ENCODE measurements around the gene RFX2. TPM values are rescaled to one million over a fixed set of nuclear protein-coding genes. Genes with fewer than 3 reads are reported as not detected.
"Not testable (repeated sequence)": the region's sequence is repeated elsewhere in the genome, so short reads cannot be mapped to it uniquely, and the experiment has no call there.

The RFX2 gene
- total and polyA plus RNA-seq, 4 donors, result 6.5 to 26.1 (median 14.6) TPM

- ATAC-seq (ENCODE audit: low FRiP score) (peak; percentile 5), DNase-seq (no peak)
- peaks cover 0 to 3% of the 10 kb centered on the region in 2 donors for H3K4me1 ChIP-seq (ENCODE audit: control insufficient read depth in 1 of 2, insufficient read depth in 2 of 2, low read length in 2 of 2)
- H3K4me3 ChIP-seq (ENCODE audit: low read length in 2 of 2), result no peak overlapping the region
- no peaks in the 10 kb centered on the region for H3K27me3 ChIP-seq (ENCODE audit: control insufficient read depth in 1 of 2, insufficient read depth in 2 of 2, low read length in 1 of 2)
- intact Hi-C loops (cut with DNase I), result no loop called here
- H3K9me3 ChIP-seq (ENCODE audit: control insufficient read depth, low read length), result no peaks in the 10 kb centered on the region
- 77 to 80% methylated on average over 7 of the region's 7 CpGs for WGBS, 2 donors
- H3K27ac ChIP-seq (ENCODE audit: low read depth in 1 of 2, low read length in 2 of 2), result peak overlapping the region; percentile 74 to 95
- no peaks in the 10 kb centered on the region for H3K36me3 ChIP-seq (ENCODE audit: control insufficient read depth in 1 of 2, insufficient read depth in 2 of 2, low read length in 1 of 2)
Observed at GRCh38 chr19:6076291-6076665, 34.0 kb downstream of the RFX2 start.

DNA sequence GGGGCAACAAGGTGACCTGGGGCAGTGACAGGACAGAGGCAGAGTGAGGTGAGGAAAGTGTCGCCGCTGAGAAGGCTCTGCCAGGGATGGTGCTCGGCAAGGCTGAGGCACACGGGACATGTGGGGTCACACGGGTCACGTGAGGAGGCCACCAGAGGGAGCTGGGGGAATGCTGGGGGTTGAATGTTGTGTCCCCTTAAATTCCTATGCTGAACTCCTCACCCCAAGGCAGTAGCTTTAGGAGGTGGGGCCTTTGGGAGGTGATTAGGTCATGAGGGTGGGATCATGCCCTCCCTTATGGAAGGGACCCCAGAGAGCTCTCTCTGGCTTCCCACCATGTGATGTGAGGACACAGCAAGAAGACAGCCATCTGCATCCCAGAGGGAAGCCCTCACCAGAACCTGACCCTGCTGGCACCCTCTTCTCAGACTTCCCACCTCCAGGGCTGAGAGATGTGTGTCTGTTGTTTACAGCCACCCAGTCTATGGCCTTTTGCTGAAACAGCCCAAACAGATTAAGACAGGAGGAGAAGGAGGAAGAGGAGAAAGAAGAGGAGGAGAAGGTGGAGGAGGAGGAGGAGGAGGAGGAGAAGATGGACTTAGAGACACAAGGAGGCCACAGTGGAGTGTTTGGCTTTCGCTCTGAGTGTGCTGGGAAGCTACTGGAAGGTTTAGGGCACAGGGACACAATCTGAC, 35.4 kb downstream of the RFX2 start:
- H3K36me3 ChIP-seq (ENCODE audit: control insufficient read depth in 1 of 2, insufficient read depth in 2 of 2, low read length in 1 of 2), result no peaks in the 10 kb centered on the region
- DNase-seq (no peak), ATAC-seq (ENCODE audit: low FRiP score) (no peak)
- peaks cover 0 to 3% of the 10 kb centered on the region in 2 donors for H3K4me1 ChIP-seq (ENCODE audit: control insufficient read depth in 1 of 2, insufficient read depth in 2 of 2, low read length in 2 of 2)
- intact Hi-C loops (cut with DNase I), result no loop called here
- no peaks in the 10 kb centered on the region for H3K27me3 ChIP-seq (ENCODE audit: control insufficient read depth in 1 of 2, insufficient read depth in 2 of 2, low read length in 1 of 2)
- H3K27ac ChIP-seq (ENCODE audit: low read depth in 1 of 2, low read length in 2 of 2), result peak overlapping the region in 1 of 2 donors; percentile 30
- no peaks in the 10 kb centered on the region for H3K9me3 ChIP-seq (ENCODE audit: control insufficient read depth, low read length)
- H3K4me3 ChIP-seq (ENCODE audit: low read length in 2 of 2), result no peak overlapping the region
- WGBS, 2 donors, result 84% methylated on average over 7 of the region's 7 CpGs

GRCh38 chr19:6073858-6074708, 36.2 kb downstream of the RFX2 start:
- H3K9me3 ChIP-seq (ENCODE audit: control insufficient read depth, low read length), result no peaks in the 10 kb centered on the region
- ATAC-seq (ENCODE audit: low FRiP score) (no peak), DNase-seq (peak in 1 of 2 donors; percentile 43)
- H3K27ac ChIP-seq (ENCODE audit: low read depth in 1 of 2, low read length in 2 of 2), result peak overlapping the region in 1 of 2 donors; percentile 30
- no peaks in the 10 kb centered on the region for H3K36me3 ChIP-seq (ENCODE audit: control insufficient read depth in 1 of 2, insufficient read depth in 2 of 2, low read length in 1 of 2)
- WGBS, 2 donors, result 92 to 94% methylated on average over 17 of the region's 17 CpGs
- H3K4me3 ChIP-seq (ENCODE audit: low read length in 2 of 2), result no peak overlapping the region
- intact Hi-C loops (cut with DNase I), result no loop called here
- H3K4me1 ChIP-seq (ENCODE audit: control insufficient read depth in 1 of 2, insufficient read depth in 2 of 2, low read length in 2 of 2), result peaks cover 0 to 7% of the 10 kb centered on the region in 2 donors
- H3K27me3 ChIP-seq (ENCODE audit: control insufficient read depth in 1 of 2, insufficient read depth in 2 of 2, low read length in 1 of 2), result no peaks in the 10 kb centered on the region

DNA sequence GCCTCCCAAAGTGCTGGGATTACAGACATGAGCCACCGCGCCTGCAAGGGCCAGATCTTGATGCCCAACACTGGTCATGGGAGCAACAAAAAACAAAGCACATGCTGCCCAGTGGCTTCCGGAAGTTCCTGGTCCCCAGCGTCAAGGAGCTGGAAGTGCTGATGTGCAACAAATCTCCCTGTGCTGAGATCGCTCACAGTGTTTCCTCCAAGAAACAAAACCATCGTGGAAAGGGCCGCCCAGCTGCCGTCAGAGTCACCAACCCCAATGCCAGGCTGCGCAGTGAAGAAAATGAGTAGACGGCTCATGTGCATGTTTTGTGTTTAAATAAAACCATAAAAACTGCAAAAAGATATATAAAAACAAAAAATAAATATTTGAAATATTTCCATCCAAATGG, 37.1 kb downstream of the RFX2 start:
- H3K27ac ChIP-seq (ENCODE audit: low read depth in 1 of 2, low read length in 2 of 2), result not testable (repeated sequence)

GRCh38 chr19:6071875-6072274, 38.4 kb downstream of the RFX2 start:
- peaks cover 3 to 11% of the 10 kb centered on the region in 2 donors for H3K4me1 ChIP-seq (ENCODE audit: control insufficient read depth in 1 of 2, insufficient read depth in 2 of 2, low read length in 2 of 2)
- no peaks in the 10 kb centered on the region for H3K27me3 ChIP-seq (ENCODE audit: control insufficient read depth in 1 of 2, insufficient read depth in 2 of 2, low read length in 1 of 2)
- no peaks in the 10 kb centered on the region for H3K36me3 ChIP-seq (ENCODE audit: control insufficient read depth in 1 of 2, insufficient read depth in 2 of 2, low read length in 1 of 2)
- H3K4me3 ChIP-seq (ENCODE audit: low read length in 2 of 2), result no peak overlapping the region
- ATAC-seq (ENCODE audit: low FRiP score) (no peak), DNase-seq (peak in 1 of 2 donors; percentile 18)
- H3K27ac ChIP-seq (ENCODE audit: low read depth in 1 of 2, low read length in 2 of 2), result peak overlapping the region; percentile 6 to 83
- WGBS, 2 donors, result 26 to 28% methylated on average over 8 of the region's 8 CpGs
- H3K9me3 ChIP-seq (ENCODE audit: control insufficient read depth, low read length), result no peaks in the 10 kb centered on the region
- intact Hi-C loops (cut with DNase I), result no loop called here

More for the DNA sequence above, 37.1 kb downstream of the RFX2 start:
- H3K36me3 ChIP-seq (ENCODE audit: control insufficient read depth in 1 of 2, insufficient read depth in 2 of 2, low read length in 1 of 2); H3K27me3 ChIP-seq (ENCODE audit: control insufficient read depth in 1 of 2, insufficient read depth in 2 of 2, low read length in 1 of 2); H3K4me3 ChIP-seq (ENCODE audit: low read length in 2 of 2); ATAC-seq (ENCODE audit: low FRiP score); H3K9me3 ChIP-seq (ENCODE audit: control insufficient read depth, low read length); intact Hi-C loops (cut with DNase I): not testable (repeated sequence)
- 69 to 81% methylated on average over 10 of the region's 10 CpGs for WGBS, 2 donors
- DNase-seq, result peak in 1 of 2 donors; percentile 50
- H3K4me1 ChIP-seq (ENCODE audit: control insufficient read depth in 1 of 2, insufficient read depth in 2 of 2, low read length in 2 of 2), result peaks cover 3 to 14% of the 10 kb centered on the region in 2 donors

DNA sequence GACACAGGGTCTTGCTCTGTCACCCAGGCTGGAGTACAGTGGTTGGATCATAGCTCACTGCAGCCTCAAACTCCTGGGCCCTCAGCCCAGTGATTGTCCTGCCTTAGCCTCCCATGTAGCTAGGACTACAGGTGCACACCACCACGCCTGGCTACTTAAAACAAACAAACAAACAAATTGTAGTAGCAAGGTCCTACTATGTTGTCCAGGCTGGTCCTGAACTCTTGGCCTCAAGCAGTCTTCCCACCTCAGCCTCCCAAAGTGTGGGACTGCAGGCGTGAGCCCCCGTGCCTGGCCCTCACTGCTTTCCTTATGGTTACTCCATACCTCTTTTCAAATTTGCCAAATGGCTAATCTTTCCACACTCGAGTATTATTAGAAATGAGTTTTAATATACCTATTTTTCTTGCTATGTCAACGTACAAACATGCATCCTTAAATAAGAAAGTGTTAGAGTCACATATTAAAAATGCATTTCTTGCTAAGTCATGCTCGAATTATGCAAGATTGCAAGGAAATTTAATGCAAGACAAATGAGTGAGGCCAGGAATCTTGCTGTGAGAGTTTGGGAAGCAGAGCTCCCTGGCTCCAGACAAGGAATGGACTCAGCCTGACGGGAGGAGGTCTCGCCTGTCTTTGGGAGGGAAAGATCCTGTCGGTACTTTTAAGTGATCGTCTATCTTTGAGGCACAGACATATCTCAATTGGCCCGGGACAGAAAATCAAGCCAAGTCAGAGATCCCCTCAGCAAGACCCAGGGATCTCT, 39.4 kb downstream of the RFX2 start:
- no peaks in the 10 kb centered on the region for H3K9me3 ChIP-seq (ENCODE audit: control insufficient read depth, low read length)
- H3K4me3 ChIP-seq (ENCODE audit: low read length in 2 of 2), result no peak overlapping the region
- DNase-seq (peak in 1 of 2 donors; percentile 75), ATAC-seq (ENCODE audit: low FRiP score) (no peak)
- peak overlapping the region; percentile 69 to 99 for H3K27ac ChIP-seq (ENCODE audit: low read depth in 1 of 2, low read length in 2 of 2)
- intact Hi-C loops (cut with DNase I), result no loop called here
- H3K36me3 ChIP-seq (ENCODE audit: control insufficient read depth in 1 of 2, insufficient read depth in 2 of 2, low read length in 1 of 2), result no peaks in the 10 kb centered on the region
- no peaks in the 10 kb centered on the region for H3K27me3 ChIP-seq (ENCODE audit: control insufficient read depth in 1 of 2, insufficient read depth in 2 of 2, low read length in 1 of 2)
- WGBS, 2 donors, result 13 to 16% methylated on average over 11 of the region's 11 CpGs
- H3K4me1 ChIP-seq (ENCODE audit: control insufficient read depth in 1 of 2, insufficient read depth in 2 of 2, low read length in 2 of 2), result peaks cover 3 to 11% of the 10 kb centered on the region in 2 donors

GRCh38 chr19:6070207-6070681, 40.1 kb downstream of the RFX2 start:
- ATAC-seq (ENCODE audit: low FRiP score), result no peak
- Histone ChIP-seq H3K9me3 (ENCODE audit: control insufficient read depth, low read length) (no peaks in the 10 kb centered on the region), H3K4me1 (ENCODE audit: control insufficient read depth in 1 of 2, insufficient read depth in 2 of 2, low read length in 2 of 2) (peaks cover 3 to 11% of the 10 kb centered on the region in 2 donors), H3K36me3 (ENCODE audit: control insufficient read depth in 1 of 2, insufficient read depth in 2 of 2, low read length in 1 of 2) (no peaks in the 10 kb centered on the region), H3K4me3 (ENCODE audit: low read length in 2 of 2) (no peak overlapping the region), H3K27ac (ENCODE audit: low read depth in 1 of 2, low read length in 2 of 2) (peak overlapping the region; percentile 69 to 99), H3K27me3 (ENCODE audit: control insufficient read depth in 1 of 2, insufficient read depth in 2 of 2, low read length in 1 of 2) (no peaks in the 10 kb centered on the region)
- 98 to 100% methylated on average over 3 of the region's 3 CpGs for WGBS, 2 donors
- intact Hi-C loops (cut with DNase I), result no loop called here
- DNase-seq, result no peak

- Histone ChIP-seq H3K4me3 (ENCODE audit: low read length in 2 of 2) (no peak overlapping the region), H3K9me3 (ENCODE audit: control insufficient read depth, low read length) (no peaks in the 10 kb centered on the region), H3K27ac (ENCODE audit: low read depth in 1 of 2, low read length in 2 of 2) (peak overlapping the region in 1 of 2 donors; percentile 100), H3K36me3 (ENCODE audit: control insufficient read depth in 1 of 2, insufficient read depth in 2 of 2, low read length in 1 of 2) (no peaks in the 10 kb centered on the region), H3K4me1 (ENCODE audit: control insufficient read depth in 1 of 2, insufficient read depth in 2 of 2, low read length in 2 of 2) (peaks cover 3 to 11% of the 10 kb centered on the region in 2 donors), H3K27me3 (ENCODE audit: control insufficient read depth in 1 of 2, insufficient read depth in 2 of 2, low read length in 1 of 2) (no peaks in the 10 kb centered on the region)
- ATAC-seq (ENCODE audit: low FRiP score), result no peak
- DNase-seq, result no peak
- intact Hi-C loops (cut with DNase I), result no loop called here
Observed at GRCh38 chr19:6069268-6069791, 41.0 kb downstream of the RFX2 start.

All from aorta (tissue), 5 donors.